Measurements from ENCODE around the gene CHCHD10.

The CHCHD10 gene

DNA sequence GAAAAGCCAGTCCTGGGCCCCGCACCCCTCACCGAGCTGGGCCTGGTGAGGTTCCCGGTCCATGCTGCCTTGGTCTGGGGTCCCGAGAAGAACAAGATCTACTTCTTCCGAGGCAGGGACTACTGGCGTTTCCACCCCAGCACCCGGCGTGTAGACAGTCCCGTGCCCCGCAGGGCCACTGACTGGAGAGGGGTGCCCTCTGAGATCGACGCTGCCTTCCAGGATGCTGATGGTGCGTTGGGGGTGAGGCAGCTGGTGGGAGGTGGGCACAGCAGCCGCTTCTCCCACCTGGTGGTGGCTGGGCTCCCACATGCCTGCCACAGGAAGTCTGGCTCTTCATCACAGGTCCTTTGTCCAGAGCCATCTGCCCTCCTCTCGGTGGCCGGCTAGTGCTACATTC lies 14.5 kb upstream of the CHCHD10 start:
- TF ChIP-seq EZH2 (IDR thresholded peaks at IDR 0.05; ENCODE audit: borderline replicate concordance, low read depth, low read length, severe bottlenecking) = no peak
- TF ChIP-seq, protein P1, sequence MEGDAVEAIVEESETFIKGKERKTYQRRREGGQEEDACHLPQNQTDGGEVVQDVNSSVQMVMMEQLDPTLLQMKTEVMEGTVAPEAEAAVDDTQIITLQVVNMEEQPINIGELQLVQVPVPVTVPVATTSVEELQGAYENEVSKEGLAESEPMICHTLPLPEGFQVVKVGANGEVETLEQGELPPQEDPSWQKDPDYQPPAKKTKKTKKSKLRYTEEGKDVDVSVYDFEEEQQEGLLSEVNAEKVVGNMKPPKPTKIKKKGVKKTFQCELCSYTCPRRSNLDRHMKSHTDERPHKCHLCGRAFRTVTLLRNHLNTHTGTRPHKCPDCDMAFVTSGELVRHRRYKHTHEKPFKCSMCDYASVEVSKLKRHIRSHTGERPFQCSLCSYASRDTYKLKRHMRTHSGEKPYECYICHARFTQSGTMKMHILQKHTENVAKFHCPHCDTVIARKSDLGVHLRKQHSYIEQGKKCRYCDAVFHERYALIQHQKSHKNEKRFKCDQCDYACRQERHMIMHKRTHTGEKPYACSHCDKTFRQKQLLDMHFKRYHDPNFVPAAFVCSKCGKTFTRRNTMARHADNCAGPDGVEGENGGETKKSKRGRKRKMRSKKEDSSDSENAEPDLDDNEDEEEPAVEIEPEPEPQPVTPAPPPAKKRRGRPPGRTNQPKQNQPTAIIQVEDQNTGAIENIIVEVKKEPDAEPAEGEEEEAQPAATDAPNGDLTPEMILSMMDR (IDR thresholded peaks at IDR 0.05; ENCODE audit: borderline replicate concordance, extremely low read depth, low read length, poor library complexity, severe bottlenecking) = no peak
- Histone ChIP-seq H3K79me2 (ENCODE audit: insufficient read depth, low read length) (peaks cover 2% of the 10 kb centered on the region; the same call in 1 of the 2 replicates), H3K9ac (ENCODE audit: low read depth, low read length) (no peak overlapping the region), H3K4me2 (ENCODE audit: insufficient read depth, low read length) (no peak overlapping the region), H3K36me3 (ENCODE audit: insufficient read depth, low read length) (no peaks in the 10 kb centered on the region), H3K9me3 (ENCODE audit: insufficient read depth, low read length, severe bottlenecking) (no peaks in the 10 kb centered on the region), H2AFZ (ENCODE audit: low read depth, low read length) (no peak overlapping the region), H4K20me1 (ENCODE audit: insufficient read depth, low read length) (no peaks in the 10 kb centered on the region), H3K27me3 (ENCODE audit: insufficient read depth, low read length, poor library complexity) (no peaks in the 10 kb centered on the region), H3K4me3 (ENCODE audit: low read depth in 1 of 2, low read length in 2 of 2) (no peak overlapping the region), H3K27ac (ENCODE audit: low read length) (no peak overlapping the region), H3K4me1 (ENCODE audit: insufficient read depth, low read length) (peaks cover 14% of the 10 kb centered on the region)
- ATAC-seq (ENCODE audit: insufficient read depth, low read depth) (no peak), DNase-seq (no peak)

DNA sequence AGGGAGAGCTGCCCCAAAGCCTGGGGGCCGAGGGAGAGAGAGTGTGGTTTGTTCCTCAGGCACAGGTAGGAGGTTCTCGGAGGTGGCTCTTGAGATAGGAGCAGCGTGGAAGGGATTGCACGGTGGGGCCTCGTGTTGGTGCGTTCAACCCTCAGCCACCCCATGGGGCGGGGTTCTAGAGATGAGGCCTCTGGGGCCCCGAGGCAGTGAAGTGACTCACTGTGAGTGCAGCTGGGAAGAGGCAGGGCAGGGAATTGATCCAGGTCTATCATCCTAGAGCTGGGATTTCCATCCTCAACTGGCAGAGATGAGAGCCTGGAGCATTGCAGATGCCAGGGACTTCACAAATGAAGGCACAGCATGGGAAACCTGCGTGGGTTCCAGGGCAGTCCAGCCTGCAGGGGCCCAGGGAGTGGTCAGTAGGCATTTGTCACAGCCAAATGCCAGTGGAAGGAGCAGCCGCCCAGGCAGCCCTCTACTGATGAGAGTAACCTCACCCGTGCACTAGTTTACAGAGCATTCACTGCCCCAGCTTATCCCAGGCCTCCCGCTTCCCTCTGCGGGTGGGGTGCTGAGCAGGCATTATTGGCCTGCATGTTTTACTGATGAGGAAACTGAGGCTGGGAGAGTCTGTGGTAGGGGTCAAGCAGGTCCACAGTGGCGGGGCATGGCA lies 13.9 kb upstream of the CHCHD10 start:
- H3K27ac ChIP-seq (ENCODE audit: low read length) = no peak overlapping the region

GRCh38 chr22:23781065-23781464 lies 13.3 kb upstream of the CHCHD10 start:
- H3K9ac ChIP-seq (ENCODE audit: low read depth, low read length) = no peak overlapping the region

More for the DNA sequence above, 13.9 kb upstream of the CHCHD10 start:
- Histone ChIP-seq H3K79me2 (ENCODE audit: insufficient read depth, low read length) (no peaks in the 10 kb centered on the region), H3K4me2 (ENCODE audit: insufficient read depth, low read length) (no peak overlapping the region), H3K9me3 (ENCODE audit: insufficient read depth, low read length, severe bottlenecking) (no peaks in the 10 kb centered on the region), H3K9ac (ENCODE audit: low read depth, low read length) (no peak overlapping the region), H3K4me3 (ENCODE audit: low read depth in 1 of 2, low read length in 2 of 2) (no peak overlapping the region), H3K36me3 (ENCODE audit: insufficient read depth, low read length) (no peaks in the 10 kb centered on the region), H3K4me1 (ENCODE audit: insufficient read depth, low read length) (peaks cover 14% of the 10 kb centered on the region), H4K20me1 (ENCODE audit: insufficient read depth, low read length) (no peaks in the 10 kb centered on the region), H2AFZ (ENCODE audit: low read depth, low read length) (no peak overlapping the region), H3K27me3 (ENCODE audit: insufficient read depth, low read length, poor library complexity) (no peaks in the 10 kb centered on the region)
- TF ChIP-seq, protein P1 (IDR thresholded peaks at IDR 0.05; ENCODE audit: borderline replicate concordance, extremely low read depth, low read length, poor library complexity, severe bottlenecking) = no peak
- no peak for TF ChIP-seq EZH2 (IDR thresholded peaks at IDR 0.05; ENCODE audit: borderline replicate concordance, low read depth, low read length, severe bottlenecking)
- ATAC-seq (ENCODE audit: insufficient read depth, low read depth) = no peak
- no peak for DNase-seq

More at GRCh38 chr22:23781065-23781464, 13.3 kb upstream of the CHCHD10 start:
- Histone ChIP-seq H3K4me1 (ENCODE audit: insufficient read depth, low read length) (peaks cover 8% of the 10 kb centered on the region), H3K27me3 (ENCODE audit: insufficient read depth, low read length, poor library complexity) (no peaks in the 10 kb centered on the region), H3K4me2 (ENCODE audit: insufficient read depth, low read length) (no peak overlapping the region), H2AFZ (ENCODE audit: low read depth, low read length) (no peak overlapping the region), H3K9me3 (ENCODE audit: insufficient read depth, low read length, severe bottlenecking) (no peaks in the 10 kb centered on the region), H3K4me3 (ENCODE audit: low read depth in 1 of 2, low read length in 2 of 2) (no peak overlapping the region), H3K79me2 (ENCODE audit: insufficient read depth, low read length) (no peaks in the 10 kb centered on the region), H3K27ac (ENCODE audit: low read length) (no peak overlapping the region), H3K36me3 (ENCODE audit: insufficient read depth, low read length) (no peaks in the 10 kb centered on the region), H4K20me1 (ENCODE audit: insufficient read depth, low read length) (no peaks in the 10 kb centered on the region)
- no peak for TF ChIP-seq EZH2 (IDR thresholded peaks at IDR 0.05; ENCODE audit: borderline replicate concordance, low read depth, low read length, severe bottlenecking)
- TF ChIP-seq, protein P1 (IDR thresholded peaks at IDR 0.05; ENCODE audit: borderline replicate concordance, extremely low read depth, low read length, poor library complexity, severe bottlenecking) = no peak
- ATAC-seq (ENCODE audit: insufficient read depth, low read depth) = no peak
- DNase-seq = no peak
